Activated naive CD4-positive, alpha-beta T cell treated with anti-CD3 and anti-CD28 coated beads, Interleukin-2, amount 50 U/mL, for 72 hours (primary cell): ENCODE results near the gene TCAF2. TPM values are rescaled to one million over a fixed set of nuclear protein-coding genes. Genes with fewer than 3 reads are reported as not detected.
A peak's percentile ranks its signal among the peaks of the same experiment; 100 is the strongest.
"Not testable (repeated sequence)": the region's sequence is repeated elsewhere in the genome, so short reads cannot be mapped to it uniquely, and the experiment has no call there.

Experiments
- ATAC-seq, 2 donors: fragments of 150-1000 bp; cut with Tn5 transposase; 2 replicates each; pipeline ENCODE4 v1.10.0; 2021; ENCODE audit warnings: mild to moderate bottlenecking in 2 of 2, moderate library complexity in 2 of 2
- DNase-seq, 2 donors: peaks; one replicate each; pipeline ENCODE4 v3.0.0; 2021 to 2022; ENCODE audit warnings: low spot score in 2 of 2
- H3K27ac Mint-ChIP-seq, 2 donors: one replicate each; pipeline ENCODE4 v1.8.0; 2022; ENCODE audit warnings: mild to moderate bottlenecking in 2 of 2, mixed read lengths in 2 of 2
- H3K36me3 Mint-ChIP-seq, 2 donors: one replicate each; pipeline ENCODE4 v1.8.0; 2022; ENCODE audit warnings: mixed read lengths in 2 of 2
- H3K9me3 Mint-ChIP-seq, 2 donors: one replicate each; pipeline ENCODE4 v1.8.0; 2022; ENCODE audit warnings: mixed read lengths in 2 of 2
- total RNA-seq, 2 donors: library from RNA; stranded (reverse); gene quantifications; one replicate each; pipeline ENCODE4 v1.2.3, GENCODE V29; 2022

TCAF2 gene
- 10 to 100 TPM in 1 of 2 donors, 1 to 10 TPM in 1; 9.8 to 73.2 TPM for total RNA-seq

- peak; percentile 85 to 88 for ATAC-seq
- not testable (repeated sequence) for H3K36me3 Mint-ChIP-seq, H3K9me3 Mint-ChIP-seq
- H3K27ac Mint-ChIP-seq: peak within 1 kb of the TSS in 1 of 2 donors; percentile 72
- DNase-seq: peak; percentile 81 to 94
These were observed at the start of gene TCAF2 for GRCh38 chr7:143620646-143621045. TSS of gene TCAF2 (plus strand) at chr7:143620974.

GRCh38 chr7:143571501-143571900, 49.3 kb upstream of the TCAF2 start, which contains the start of gene CTAGE15:
TSS of gene CTAGE15 (plus strand) at chr7:143571801. CDS start at chr7:143571818, 17 bp downstream.
- not testable (repeated sequence) for H3K36me3 Mint-ChIP-seq, DNase-seq, H3K27ac Mint-ChIP-seq, H3K9me3 Mint-ChIP-seq, ATAC-seq

- not testable (repeated sequence) for H3K27ac Mint-ChIP-seq, H3K9me3 Mint-ChIP-seq, DNase-seq, H3K36me3 Mint-ChIP-seq
- peak in 1 of 2 donors; percentile 40 for ATAC-seq
These were observed 32.6 kb upstream of the TCAF2 start for GRCh38 chr7:143588183-143588582.

- not testable (repeated sequence) for DNase-seq, H3K9me3 Mint-ChIP-seq, H3K27ac Mint-ChIP-seq, H3K36me3 Mint-ChIP-seq, ATAC-seq
These were observed 30.9 kb upstream of the TCAF2 start for GRCh38 chr7:143589897-143590296.

GRCh38 chr7:143598086-143598485, 22.7 kb upstream of the TCAF2 start:
- peak in 1 of 2 donors; percentile 50 for DNase-seq
- not testable (repeated sequence) for H3K36me3 Mint-ChIP-seq, ATAC-seq

GRCh38 chr7:143603549-143603948, 17.2 kb upstream of the TCAF2 start:
- not testable (repeated sequence) for H3K27ac Mint-ChIP-seq, H3K9me3 Mint-ChIP-seq, DNase-seq, H3K36me3 Mint-ChIP-seq, ATAC-seq

More at GRCh38 chr7:143598086-143598485, 22.7 kb upstream of the TCAF2 start:
- not testable (repeated sequence) for H3K27ac Mint-ChIP-seq, H3K9me3 Mint-ChIP-seq

- ATAC-seq, H3K36me3 Mint-ChIP-seq, H3K9me3 Mint-ChIP-seq, H3K27ac Mint-ChIP-seq, DNase-seq: not testable (repeated sequence)
These were observed 14.7 kb upstream of the TCAF2 start for GRCh38 chr7:143606088-143606487.

GRCh38 chr7:143615545-143615944, 5.2 kb upstream of the TCAF2 start:
- not testable (repeated sequence) for H3K36me3 Mint-ChIP-seq, ATAC-seq, H3K9me3 Mint-ChIP-seq, DNase-seq, H3K27ac Mint-ChIP-seq

- not testable (repeated sequence) for ATAC-seq, H3K27ac Mint-ChIP-seq, H3K9me3 Mint-ChIP-seq, DNase-seq, H3K36me3 Mint-ChIP-seq
These were observed 3.6 kb upstream of the TCAF2 start for GRCh38 chr7:143617204-143617603.

- H3K36me3 Mint-ChIP-seq, H3K27ac Mint-ChIP-seq, H3K9me3 Mint-ChIP-seq: not testable (repeated sequence)
- ATAC-seq (peak; percentile 15 to 23), DNase-seq (peak in 1 of 2 donors; percentile 77)
These were observed 716 bp upstream of the TCAF2 start for GRCh38 chr7:143620058-143620457.

- DNase-seq, H3K9me3 Mint-ChIP-seq, H3K36me3 Mint-ChIP-seq: not testable (repeated sequence)
- H3K27ac Mint-ChIP-seq: peak overlapping the region in 1 of 2 donors; percentile 72
- peak; percentile 62 for ATAC-seq
These were observed 401 bp downstream of the TCAF2 start for GRCh38 chr7:143621175-143621574.

- ATAC-seq: peak; percentile 16 to 21
- H3K9me3 Mint-ChIP-seq, H3K27ac Mint-ChIP-seq, DNase-seq, H3K36me3 Mint-ChIP-seq: not testable (repeated sequence)
These were observed 1.4 kb downstream of the TCAF2 start for GRCh38 chr7:143622130-143622529.

GRCh38 chr7:143630653-143631052, 9.9 kb downstream of the TCAF2 start:
- H3K27ac Mint-ChIP-seq, DNase-seq, H3K36me3 Mint-ChIP-seq, H3K9me3 Mint-ChIP-seq: not testable (repeated sequence)
- ATAC-seq: peak; percentile 22 to 75

GRCh38 chr7:143632506-143632905, 11.7 kb downstream of the TCAF2 start:
- DNase-seq, ATAC-seq, H3K27ac Mint-ChIP-seq, H3K36me3 Mint-ChIP-seq, H3K9me3 Mint-ChIP-seq: not testable (repeated sequence)

GRCh38 chr7:143633013-143633618, 12.3 kb downstream of the TCAF2 start:
- not testable (repeated sequence) for H3K27ac Mint-ChIP-seq, ATAC-seq, H3K36me3 Mint-ChIP-seq, DNase-seq, H3K9me3 Mint-ChIP-seq

- not testable (repeated sequence) for DNase-seq, H3K36me3 Mint-ChIP-seq, H3K27ac Mint-ChIP-seq, H3K9me3 Mint-ChIP-seq
- ATAC-seq: peak; percentile 73 to 76
These were observed 14.8 kb downstream of the TCAF2 start for GRCh38 chr7:143635364-143636240.

GRCh38 chr7:143639372-143639771, 18.6 kb downstream of the TCAF2 start:
- not testable (repeated sequence) for H3K27ac Mint-ChIP-seq, H3K36me3 Mint-ChIP-seq, DNase-seq, H3K9me3 Mint-ChIP-seq
- ATAC-seq: peak in 1 of 2 donors; percentile 41
